ENCODE results near the gene L3MBTL4.

L3MBTL4 gene

GRCh38 chr18:6018671-6019070 is 396.0 kb downstream of the L3MBTL4 start:
- DNase-seq = no peak

- DNase-seq = no peak
Observed at GRCh38 chr18:6017171-6017570, 397.5 kb downstream of the L3MBTL4 start.

GRCh38 chr18:6015364-6015763 is 399.3 kb downstream of the L3MBTL4 start:
- no peak for DNase-seq

GRCh38 chr18:6013171-6013810 is 401.4 kb downstream of the L3MBTL4 start:
- DNase-seq = no peak

GRCh38 chr18:6010921-6011320 is 403.8 kb downstream of the L3MBTL4 start:
- DNase-seq = no peak

- no peak for DNase-seq
Observed at GRCh38 chr18:6010284-6010683, 404.4 kb downstream of the L3MBTL4 start.

- no peak for DNase-seq
Observed at GRCh38 chr18:6009756-6010155, 405.0 kb downstream of the L3MBTL4 start.

GRCh38 chr18:6004683-6005082 is 410.0 kb downstream of the L3MBTL4 start:
- DNase-seq = no peak

GRCh38 chr18:6004119-6004518 is 410.6 kb downstream of the L3MBTL4 start:
- no peak for DNase-seq

- no peak for DNase-seq
Observed at GRCh38 chr18:6001867-6002266, 412.8 kb downstream of the L3MBTL4 start.

- DNase-seq = no peak
Observed at GRCh38 chr18:5998907-5999306, 415.8 kb downstream of the L3MBTL4 start.

- no peak for DNase-seq
Observed at GRCh38 chr18:5998166-5998881, 416.4 kb downstream of the L3MBTL4 start.

- no peak for DNase-seq
Observed at GRCh38 chr18:5997361-5997760, 417.4 kb downstream of the L3MBTL4 start.

- no peak for DNase-seq
Observed at GRCh38 chr18:5995626-5996025, 419.1 kb downstream of the L3MBTL4 start.

- DNase-seq = no peak
Observed at GRCh38 chr18:5993938-5994337, 420.8 kb downstream of the L3MBTL4 start.

GRCh38 chr18:5992381-5992780 is 422.3 kb downstream of the L3MBTL4 start:
- DNase-seq = no peak

GRCh38 chr18:5987249-5987648 is 427.5 kb downstream of the L3MBTL4 start:
- DNase-seq = no peak

GRCh38 chr18:5986257-5986931 is 428.3 kb downstream of the L3MBTL4 start:
- no peak for DNase-seq

- no peak for DNase-seq
Observed at GRCh38 chr18:5984245-5984644, 430.5 kb downstream of the L3MBTL4 start.

GRCh38 chr18:5983488-5983887 is 431.2 kb downstream of the L3MBTL4 start:
- no peak for DNase-seq

GRCh38 chr18:5982332-5982731 is 432.4 kb downstream of the L3MBTL4 start:
- no peak for DNase-seq

- DNase-seq = no peak
Observed at GRCh38 chr18:5980721-5981120, 434.0 kb downstream of the L3MBTL4 start.

GRCh38 chr18:5979971-5980457 is 434.7 kb downstream of the L3MBTL4 start:
- no peak for DNase-seq
